GM12872 (cell line): ENCODE measurements around the gene SLFNL1.

ENCODE experiments used
- TF ChIP-seq, protein P1 (sequence below): IDR thresholded peaks from 3 replicates; pipeline ENCODE4 v1.5.1; 2011; ENCODE audit warnings: low read depth, mild to moderate bottlenecking, low read length, moderate library complexity; ENCODE audit not compliant: insufficient read depth

SLFNL1 gene

DNA sequence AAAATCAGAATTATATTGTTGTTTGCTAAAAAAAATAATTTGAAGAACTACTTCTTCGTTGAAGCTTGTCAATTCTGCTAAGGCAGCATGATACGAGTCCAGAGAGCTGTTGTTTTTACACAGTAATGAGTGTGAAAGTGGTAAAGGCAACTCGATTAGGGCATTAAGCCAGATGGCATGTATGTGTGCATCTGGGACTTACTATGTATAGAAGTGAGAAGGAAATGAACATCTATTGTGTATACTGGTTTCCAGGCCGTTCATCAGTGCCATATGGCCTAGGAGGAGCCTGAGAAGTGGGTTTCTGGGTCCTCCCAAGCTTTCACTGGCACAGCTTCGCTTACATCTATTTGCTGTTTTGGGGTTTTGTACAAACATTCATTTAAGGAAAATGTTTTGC lies 36.4 kb downstream of the SLFNL1 start:
- TF ChIP-seq, protein P1, sequence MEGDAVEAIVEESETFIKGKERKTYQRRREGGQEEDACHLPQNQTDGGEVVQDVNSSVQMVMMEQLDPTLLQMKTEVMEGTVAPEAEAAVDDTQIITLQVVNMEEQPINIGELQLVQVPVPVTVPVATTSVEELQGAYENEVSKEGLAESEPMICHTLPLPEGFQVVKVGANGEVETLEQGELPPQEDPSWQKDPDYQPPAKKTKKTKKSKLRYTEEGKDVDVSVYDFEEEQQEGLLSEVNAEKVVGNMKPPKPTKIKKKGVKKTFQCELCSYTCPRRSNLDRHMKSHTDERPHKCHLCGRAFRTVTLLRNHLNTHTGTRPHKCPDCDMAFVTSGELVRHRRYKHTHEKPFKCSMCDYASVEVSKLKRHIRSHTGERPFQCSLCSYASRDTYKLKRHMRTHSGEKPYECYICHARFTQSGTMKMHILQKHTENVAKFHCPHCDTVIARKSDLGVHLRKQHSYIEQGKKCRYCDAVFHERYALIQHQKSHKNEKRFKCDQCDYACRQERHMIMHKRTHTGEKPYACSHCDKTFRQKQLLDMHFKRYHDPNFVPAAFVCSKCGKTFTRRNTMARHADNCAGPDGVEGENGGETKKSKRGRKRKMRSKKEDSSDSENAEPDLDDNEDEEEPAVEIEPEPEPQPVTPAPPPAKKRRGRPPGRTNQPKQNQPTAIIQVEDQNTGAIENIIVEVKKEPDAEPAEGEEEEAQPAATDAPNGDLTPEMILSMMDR: no peak

DNA sequence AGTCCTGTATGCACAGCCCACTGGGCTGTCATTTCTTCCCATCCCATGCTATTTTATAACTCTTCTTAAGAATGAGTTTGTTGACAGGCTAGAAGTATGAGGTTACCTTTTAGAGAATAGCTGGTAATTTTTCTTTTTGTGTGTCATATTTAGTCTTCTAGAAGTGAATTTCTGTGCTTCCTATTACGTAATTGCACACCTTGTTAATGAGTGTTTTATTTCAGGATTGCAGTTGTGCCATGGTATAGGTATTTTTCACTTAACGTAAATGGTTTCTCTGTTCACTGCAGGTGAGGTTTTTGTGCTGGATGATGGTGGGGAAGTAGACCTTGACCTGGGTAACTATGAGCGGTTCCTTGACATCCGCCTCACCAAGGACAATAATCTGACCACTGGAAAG lies 37.0 kb downstream of the SLFNL1 start:
- TF ChIP-seq, protein P1: no peak

DNA sequence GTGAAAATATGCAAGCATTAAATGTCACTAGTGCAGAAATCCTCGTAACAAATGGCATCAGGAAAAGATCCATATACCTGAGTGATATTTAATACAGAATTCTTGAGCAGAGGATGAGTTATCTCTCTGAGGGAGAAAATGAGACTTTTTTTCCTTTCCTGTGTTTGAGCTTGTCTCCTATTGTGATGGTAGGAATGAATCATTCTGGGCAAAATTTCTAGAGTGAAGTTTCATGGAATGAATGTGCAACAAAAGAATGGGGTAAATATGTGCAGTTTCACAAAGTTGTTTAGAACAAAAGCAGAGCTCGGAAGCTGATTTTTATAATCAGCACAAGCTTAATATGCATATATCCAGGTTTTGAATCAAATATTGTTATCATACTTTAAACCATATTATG lies 37.5 kb downstream of the SLFNL1 start:
- TF ChIP-seq, protein P1: no peak

DNA sequence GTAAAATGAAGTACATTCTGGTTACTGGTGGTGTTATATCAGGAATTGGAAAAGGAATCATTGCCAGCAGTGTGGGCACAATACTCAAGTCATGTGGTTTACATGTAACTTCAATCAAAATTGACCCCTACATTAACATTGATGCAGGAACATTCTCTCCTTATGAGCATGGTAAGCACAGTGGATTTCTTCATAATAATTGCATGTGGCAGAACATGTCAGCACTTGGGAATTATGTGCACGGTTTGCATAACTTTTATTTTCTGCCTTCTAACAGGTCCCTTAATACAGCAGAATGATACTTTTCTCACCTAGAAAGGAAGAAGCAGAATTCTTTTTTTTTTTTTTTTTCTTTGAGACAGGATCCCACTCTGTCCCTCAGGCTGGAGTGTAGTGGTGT lies 38.2 kb downstream of the SLFNL1 start:
- TF ChIP-seq, protein P1: no peak

DNA sequence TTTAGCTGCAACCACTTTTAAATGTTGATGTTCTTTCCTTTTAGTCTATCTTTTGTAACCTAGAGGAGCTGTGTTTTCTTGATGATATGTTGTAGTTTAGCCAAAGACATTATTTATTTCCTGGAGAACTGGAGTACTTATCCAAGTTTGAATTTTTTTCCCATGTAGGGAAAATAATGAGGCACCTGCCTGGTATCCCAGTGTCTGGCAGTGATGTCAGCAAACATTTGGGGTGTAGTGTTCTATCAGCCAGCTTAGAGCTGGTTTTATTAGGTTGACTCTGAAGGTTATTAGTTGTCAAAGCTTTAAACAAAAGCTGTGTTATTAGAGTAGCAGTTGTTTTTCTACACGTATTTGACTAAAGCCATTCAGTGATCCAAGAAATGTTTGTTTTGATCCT lies 38.8 kb downstream of the SLFNL1 start:
- TF ChIP-seq, protein P1: no peak

DNA sequence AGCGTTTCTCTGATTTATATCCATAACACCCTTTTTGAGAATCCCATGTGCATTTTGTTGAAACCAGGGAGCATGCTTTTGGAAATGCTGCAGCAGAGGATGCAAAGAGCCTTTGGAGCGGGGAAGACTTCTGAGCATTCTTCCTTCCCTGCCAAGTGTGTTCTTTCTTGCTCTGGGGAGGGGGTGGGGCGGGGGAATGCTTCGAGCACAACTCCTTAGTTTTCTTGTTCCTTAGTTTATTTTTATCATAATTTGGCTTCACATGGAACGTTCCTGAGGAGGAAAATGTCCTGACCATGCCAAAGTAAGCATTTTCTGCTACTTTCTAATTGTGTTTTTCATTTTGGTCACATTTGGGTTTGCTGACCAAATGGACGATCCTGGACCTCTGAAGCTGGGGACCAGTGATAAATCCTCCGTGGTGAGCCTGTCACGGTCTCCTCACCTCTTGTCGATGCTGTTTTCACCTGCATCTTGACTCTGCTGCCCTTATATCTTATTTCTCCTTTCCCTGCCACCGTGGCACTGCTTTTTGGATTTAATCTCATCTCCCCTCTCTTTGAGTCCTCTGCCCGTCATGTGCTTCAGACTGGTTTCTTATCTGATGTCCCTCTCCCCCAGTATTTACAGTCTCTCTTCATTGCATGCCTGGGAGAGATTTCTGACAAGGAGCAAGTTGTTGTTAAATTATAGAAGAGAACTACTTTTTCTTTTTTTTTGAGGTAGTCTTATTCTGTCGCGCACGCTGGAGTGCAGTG lies 39.7 kb downstream of the SLFNL1 start:
- TF ChIP-seq, protein P1: no peak

DNA sequence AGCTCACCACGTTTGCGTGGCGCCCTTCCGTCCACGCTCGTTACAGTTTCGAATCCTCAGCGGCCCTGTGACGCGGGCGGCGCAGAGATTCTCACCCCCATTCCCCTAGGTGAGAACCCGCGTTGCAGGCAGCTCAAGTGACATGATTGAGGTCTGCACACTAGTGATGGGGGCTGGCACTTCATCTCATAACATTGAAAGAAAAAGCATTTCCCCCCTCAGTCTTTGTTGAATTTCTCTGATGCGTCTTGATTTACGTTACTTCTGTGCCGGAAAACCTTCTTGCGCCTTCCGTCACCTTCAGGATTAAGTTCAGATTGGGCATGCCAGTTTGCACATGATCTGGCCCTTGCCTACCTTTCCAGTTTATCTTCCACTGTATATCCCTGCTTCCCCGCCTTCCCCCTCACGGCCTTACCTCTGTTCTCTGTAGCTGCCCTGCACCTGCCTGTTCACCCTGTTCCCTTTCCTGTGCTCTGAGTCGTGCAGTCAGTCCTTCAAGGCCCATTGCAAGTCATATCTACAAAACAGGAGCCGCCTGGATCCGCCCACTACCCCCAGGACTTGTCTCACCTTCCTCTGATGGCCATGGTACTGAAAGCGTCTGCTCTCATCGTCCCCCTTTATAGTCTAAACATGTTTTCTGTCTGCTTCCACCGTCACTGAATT lies 40.9 kb downstream of the SLFNL1 start:
- TF ChIP-seq, protein P1: no peak
